Body of pancreas (tissue), 4 donors: Measurements from ENCODE around the gene BLOC1S6.

ENCODE experiments used
- CTCF ChIP-seq, 7 experiments: fragments of 450-650 bp in 4 of 7; fragments of 200-600 bp in 3 of 7; sonication (generic) in 3 of 7; IDR thresholded peaks; one replicate each; pipeline ENCODE4 v1.5.1; 2016 to 2019; ENCODE audit warnings: antibody characterized with exemption in 7 of 7
- POLR2A ChIP-seq, 3 donors: fragments of 450-650 bp; IDR thresholded peaks; one replicate each; pipeline ENCODE4 v1.6.1; 2016; ENCODE audit warnings: antibody characterized with exemption in 3 of 3, mild to moderate bottlenecking in 2 of 3

GRCh38 chr15:45646220-45646619 lies 59.0 kb downstream of the BLOC1S6 start:
- no peak for TF ChIP-seq POLR2A (IDR thresholded peaks at IDR 0.05)
- no peak for TF ChIP-seq CTCF (IDR thresholded peaks at IDR 0.05)
